HepG2 (cell line): ENCODE data around the gene GRK4. TPM values are rescaled to one million over a fixed set of nuclear protein-coding genes. Genes with fewer than 3 reads are reported as not detected.

Source experiments
- ARNT2 ChIP-seq: sonication (generic); formaldehyde crosslinking; IDR thresholded peaks from 2 replicates; pipeline ENCODE4 v1.8.0; 2022; ENCODE audit warnings: mild to moderate bottlenecking, low read depth, missing genetic modification reagents, moderate library complexity
- ELF3 ChIP-seq: IDR thresholded peaks from 2 replicates; pipeline ENCODE4 v1.6.1; 2016; ENCODE audit warnings: missing genetic modification reagents, missing compliant biosample characterization
- MXI1 ChIP-seq: IDR thresholded peaks from 3 replicates; pipeline ENCODE4 v1.6.1; 2012; ENCODE audit warnings: low read depth, low read length, inconsistent platforms, borderline replicate concordance
- NR2F2 ChIP-seq: IDR thresholded peaks from 2 replicates; pipeline ENCODE4 v1.6.1; 2012; ENCODE audit warnings: low read depth, inconsistent platforms, borderline replicate concordance
- PHB2 ChIP-seq: fragments of 450-650 bp; IDR thresholded peaks from 2 replicates; pipeline ENCODE4 v1.6.1; 2018; ENCODE audit not compliant: partially characterized antibody
- RCOR2 ChIP-seq: IDR thresholded peaks from 2 replicates; pipeline ENCODE4 v1.6.1; 2016; ENCODE audit warnings: missing biosample characterization, missing genetic modification reagents
- REPIN1 ChIP-seq: sonication (generic); formaldehyde crosslinking; IDR thresholded peaks from 2 replicates; pipeline ENCODE4 v1.8.0; 2022; ENCODE audit warnings: missing genetic modification reagents, low read depth, mild to moderate bottlenecking, borderline replicate concordance
- SYNCRIP ChIP-seq: fragments of 200-400 bp; formaldehyde crosslinking; IDR thresholded peaks from 2 replicates; pipeline ENCODE4 v1.6.1; 2018; ENCODE audit warnings: mild to moderate bottlenecking, low read depth, low read length; ENCODE audit not compliant: insufficient read depth
- TSC22D2 ChIP-seq: sonication (generic); formaldehyde crosslinking; IDR thresholded peaks from 2 replicates; pipeline ENCODE4 v1.5.1; 2020; ENCODE audit warnings: missing genetic modification reagents, mild to moderate bottlenecking, borderline replicate concordance
- XBP1 ChIP-seq: sonication (generic); formaldehyde crosslinking; IDR thresholded peaks from 2 replicates; pipeline ENCODE4 v1.5.0; 2020; ENCODE audit warnings: missing genetic modification reagents
- ZFP36L1 ChIP-seq: sonication (generic); formaldehyde crosslinking; IDR thresholded peaks from 2 replicates; pipeline ENCODE4 v1.8.0; 2022; ENCODE audit warnings: mild to moderate bottlenecking, missing genetic modification reagents, moderate library complexity
- ZFP36L2 ChIP-seq: sonication (generic); formaldehyde crosslinking; IDR thresholded peaks from 2 replicates; pipeline ENCODE4 v1.4.0; 2020; ENCODE audit warnings: missing genetic modification reagents
- ZNF276 ChIP-seq: sonication (generic); formaldehyde crosslinking; IDR thresholded peaks from 2 replicates; pipeline ENCODE4 v1.4.0; 2020; ENCODE audit warnings: mild to moderate bottlenecking, low read depth, missing genetic modification reagents
- ZNF549 ChIP-seq: sonication (generic); formaldehyde crosslinking; IDR thresholded peaks from 2 replicates; pipeline ENCODE4 v1.5.0; 2020; ENCODE audit warnings: missing genetic modification reagents
- ZNF784 ChIP-seq: sonication (generic); formaldehyde crosslinking; IDR thresholded peaks from 2 replicates; pipeline ENCODE4 v1.5.1; 2020; ENCODE audit warnings: missing genetic modification reagents, mild to moderate bottlenecking, borderline replicate concordance
- ZNF788 ChIP-seq: sonication (generic); formaldehyde crosslinking; IDR thresholded peaks from 2 replicates; pipeline ENCODE4 v1.5.0; 2020; ENCODE audit warnings: mild to moderate bottlenecking, missing genetic modification reagents, borderline replicate concordance
- polyA plus RNA-seq, 8 experiments: library from polyadenylated mRNA; depleted of rRNA in 3 of 8; stranded (reverse) in 7 of 8; unstranded in 1 of 8; fragments of >200 nt; fragmentation: Illumina TruSeq in 4 of 8; extraction: Trizol in 4 of 8; gene quantifications; 2 replicates each; pipeline versions ENCODE4 v1.2.1 to v1.2.3, GENCODE V29; 2011 to 2016; ENCODE audit warnings: low read depth in 4 of 8, missing spikeins in 1 of 8, mixed read lengths in 1 of 8; ENCODE audit not compliant: insufficient read depth in 1 of 8
- total RNA-seq, 5 experiments: library from RNA; depleted of rRNA; stranded (reverse); fragments of >200 nt; fragmentation: Illumina TruSeq; extraction: Trizol; gene quantifications; 2 replicates each; pipeline ENCODE4 v1.2.3, GENCODE V29; 2016; ENCODE audit warnings: low read depth in 1 of 5
- TF ChIP-seq, protein P1 (sequence below): sonication (generic); formaldehyde crosslinking; IDR thresholded peaks from 2 replicates; pipeline ENCODE4 v1.5.1; 2020; ENCODE audit warnings: mild to moderate bottlenecking, missing genetic modification reagents, borderline replicate concordance

Gene GRK4
- total and polyA plus RNA-seq, 2 of the 13 experiments (the other 11 are each of a cell fraction or from before 2014, with no cell fraction given): 1.8 to 2.0 TPM

DNA sequence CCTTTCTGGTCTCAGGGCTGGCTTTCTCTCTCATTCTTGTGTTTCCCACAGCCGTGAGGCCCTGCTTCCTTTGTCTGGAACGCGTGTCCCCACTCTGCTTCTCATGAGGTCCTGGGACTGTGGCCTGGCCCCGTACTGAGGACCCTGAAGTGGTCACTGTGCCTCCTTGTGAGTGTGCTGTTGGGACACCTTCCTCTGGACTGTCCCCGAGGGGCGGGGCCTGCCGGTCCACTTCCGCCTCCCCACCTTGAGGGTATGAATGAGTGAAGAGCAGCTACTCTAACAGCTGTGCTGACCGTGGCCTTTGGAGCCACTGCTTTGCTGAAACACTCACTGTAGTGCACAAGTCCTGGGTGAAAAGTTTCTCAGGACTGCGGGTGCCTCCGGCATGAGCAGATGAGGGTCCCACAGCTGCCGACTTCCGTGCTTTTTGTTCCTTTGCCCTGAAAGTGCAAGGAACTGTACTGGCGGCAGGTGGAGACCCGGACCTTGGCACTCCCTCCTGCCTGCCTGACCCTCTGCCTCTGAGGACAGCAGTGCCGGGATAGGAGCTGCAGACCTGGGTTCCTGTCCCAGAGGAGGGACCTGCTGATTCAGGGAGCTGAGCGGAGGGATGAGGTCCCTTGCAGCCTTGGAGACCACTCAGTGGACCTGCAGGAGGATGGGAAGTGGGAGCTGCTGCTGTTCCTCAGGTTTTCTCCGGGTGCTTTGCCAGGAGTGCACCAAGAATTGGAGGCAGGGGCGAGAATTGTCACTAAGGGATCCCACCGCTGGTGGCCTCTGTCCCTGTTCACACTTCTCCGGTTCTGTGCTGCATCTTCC lies 73.0 kb downstream of the GRK4 start (continued):
- TF ChIP-seq, protein P1, sequence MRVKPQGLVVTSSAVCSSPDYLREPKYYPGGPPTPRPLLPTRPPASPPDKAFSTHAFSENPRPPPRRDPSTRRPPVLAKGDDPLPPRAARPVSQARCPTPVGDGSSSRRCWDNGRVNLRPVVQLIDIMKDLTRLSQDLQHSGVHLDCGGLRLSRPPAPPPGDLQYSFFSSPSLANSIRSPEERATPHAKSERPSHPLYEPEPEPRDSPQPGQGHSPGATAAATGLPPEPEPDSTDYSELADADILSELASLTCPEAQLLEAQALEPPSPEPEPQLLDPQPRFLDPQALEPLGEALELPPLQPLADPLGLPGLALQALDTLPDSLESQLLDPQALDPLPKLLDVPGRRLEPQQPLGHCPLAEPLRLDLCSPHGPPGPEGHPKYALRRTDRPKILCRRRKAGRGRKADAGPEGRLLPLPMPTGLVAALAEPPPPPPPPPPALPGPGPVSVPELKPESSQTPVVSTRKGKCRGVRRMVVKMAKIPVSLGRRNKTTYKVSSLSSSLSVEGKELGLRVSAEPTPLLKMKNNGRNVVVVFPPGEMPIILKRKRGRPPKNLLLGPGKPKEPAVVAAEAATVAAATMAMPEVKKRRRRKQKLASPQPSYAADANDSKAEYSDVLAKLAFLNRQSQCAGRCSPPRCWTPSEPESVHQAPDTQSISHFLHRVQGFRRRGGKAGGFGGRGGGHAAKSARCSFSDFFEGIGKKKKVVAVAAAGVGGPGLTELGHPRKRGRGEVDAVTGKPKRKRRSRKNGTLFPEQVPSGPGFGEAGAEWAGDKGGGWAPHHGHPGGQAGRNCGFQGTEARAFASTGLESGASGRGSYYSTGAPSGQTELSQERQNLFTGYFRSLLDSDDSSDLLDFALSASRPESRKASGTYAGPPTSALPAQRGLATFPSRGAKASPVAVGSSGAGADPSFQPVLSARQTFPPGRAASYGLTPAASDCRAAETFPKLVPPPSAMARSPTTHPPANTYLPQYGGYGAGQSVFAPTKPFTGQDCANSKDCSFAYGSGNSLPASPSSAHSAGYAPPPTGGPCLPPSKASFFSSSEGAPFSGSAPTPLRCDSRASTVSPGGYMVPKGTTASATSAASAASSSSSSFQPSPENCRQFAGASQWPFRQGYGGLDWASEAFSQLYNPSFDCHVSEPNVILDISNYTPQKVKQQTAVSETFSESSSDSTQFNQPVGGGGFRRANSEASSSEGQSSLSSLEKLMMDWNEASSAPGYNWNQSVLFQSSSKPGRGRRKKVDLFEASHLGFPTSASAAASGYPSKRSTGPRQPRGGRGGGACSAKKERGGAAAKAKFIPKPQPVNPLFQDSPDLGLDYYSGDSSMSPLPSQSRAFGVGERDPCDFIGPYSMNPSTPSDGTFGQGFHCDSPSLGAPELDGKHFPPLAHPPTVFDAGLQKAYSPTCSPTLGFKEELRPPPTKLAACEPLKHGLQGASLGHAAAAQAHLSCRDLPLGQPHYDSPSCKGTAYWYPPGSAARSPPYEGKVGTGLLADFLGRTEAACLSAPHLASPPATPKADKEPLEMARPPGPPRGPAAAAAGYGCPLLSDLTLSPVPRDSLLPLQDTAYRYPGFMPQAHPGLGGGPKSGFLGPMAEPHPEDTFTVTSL (CRISPR knock-in tag): no peak
- TF ChIP-seq ZNF549: no peak
- no peak for TF ChIP-seq XBP1
- TF ChIP-seq RCOR2 (CRISPR knock-in tag): no peak
- no peak for TF ChIP-seq ARNT2 (CRISPR knock-in tag)
- TF ChIP-seq TSC22D2 (CRISPR knock-in tag): no peak
- TF ChIP-seq REPIN1 (CRISPR knock-in tag): no peak
- TF ChIP-seq ZNF276: no peak
- no peak for TF ChIP-seq MXI1
- no peak for TF ChIP-seq SYNCRIP
- TF ChIP-seq ELF3 (CRISPR knock-in tag): peak; percentile 75
- no peak; the same call in 1 of the 2 replicates for TF ChIP-seq ZNF788 (CRISPR knock-in tag)
- TF ChIP-seq PHB2: no peak
- no peak for TF ChIP-seq ZFP36L1 (CRISPR knock-in tag)
- no peak for TF ChIP-seq NR2F2
- TF ChIP-seq ZNF784 (CRISPR knock-in tag): no peak
- no peak for TF ChIP-seq ZFP36L2
